CD4-positive, alpha-beta memory T cell (primary cell): ENCODE measurements around the gene IAPP. TPM values are rescaled to one million over a fixed set of nuclear protein-coding genes. Genes with fewer than 3 reads are reported as not detected.

Experiments
- CTCF ChIA-PET: fragments of 350-600 bp; sonication (Branson Sonifier 250); formaldehyde crosslinking; loops from one replicate; lab custom pipeline; 2021; ENCODE audit warnings: inconsistent platforms; ENCODE audit not compliant: partially characterized antibody; lab: Charles Lee
- POLR2A ChIA-PET: fragments of 350-600 bp; sonication (Branson Sonifier 250); formaldehyde crosslinking; loops from one replicate; lab custom pipeline; 2021; ENCODE audit not compliant: partially characterized antibody; lab: Charles Lee
- DNase-seq, 5 donors: peaks; one replicate each; pipeline versions ENCODE4 v3.0.0 to v3.0.0-alpha.2; 2020 to 2022; ENCODE audit warnings: mixed read lengths in 1 of 5
- H3K27ac ChIP-seq: one replicate; pipeline ENCODE4 v1.7.0; 2013; ENCODE audit warnings: low read depth, low read length
- H3K27me3 ChIP-seq: 2 replicates; pipeline ENCODE4 v1.7.0; 2013; ENCODE audit warnings: mild to moderate bottlenecking, low read length, moderate library complexity; ENCODE audit not compliant: insufficient read depth
- H3K36me3 ChIP-seq: 2 replicates; pipeline ENCODE4 v1.7.0; 2013; ENCODE audit warnings: mild to moderate bottlenecking, low read length, moderate library complexity; ENCODE audit not compliant: insufficient read depth
- H3K4me1 ChIP-seq: 2 replicates; pipeline ENCODE4 v1.7.0; 2013; ENCODE audit warnings: mild to moderate bottlenecking, low read length, moderate library complexity; ENCODE audit not compliant: insufficient read depth
- H3K4me3 ChIP-seq, 2 donors: one replicate each; pipeline ENCODE4 v1.7.0; 2013; ENCODE audit warnings: low read length in 2 of 2, mild to moderate bottlenecking in 1 of 2
- H3K9me3 ChIP-seq, 2 donors: one replicate each; pipeline ENCODE4 v1.7.0; 2013; ENCODE audit warnings: low read length in 2 of 2, control low read depth in 1 of 2; ENCODE audit not compliant: control insufficient read depth in 1 of 2
- H3K27ac Mint-ChIP-seq, 7 donors: one replicate each; pipeline ENCODE4 v1.8.0; 2020 to 2021; ENCODE audit warnings: mixed read lengths in 7 of 7, mild to moderate bottlenecking in 6 of 7, inconsistent platforms in 3 of 7, moderate library complexity in 3 of 7
- H3K27me3 Mint-ChIP-seq, 2 donors: one replicate each; pipeline ENCODE4 v1.8.0; 2020 to 2021; ENCODE audit warnings: mixed read lengths in 2 of 2
- H3K36me3 Mint-ChIP-seq, 2 donors: one replicate each; pipeline ENCODE4 v1.8.0; 2020 to 2021; ENCODE audit warnings: mixed read lengths in 2 of 2, inconsistent platforms in 1 of 2, mild to moderate bottlenecking in 1 of 2
- H3K4me1 Mint-ChIP-seq, 4 donors: one replicate each; pipeline ENCODE4 v1.8.0; 2020 to 2021; ENCODE audit warnings: mixed read lengths in 4 of 4, mild to moderate bottlenecking in 1 of 4
- H3K4me3 Mint-ChIP-seq, 8 donors: one replicate each; pipeline ENCODE4 v1.8.0; 2020 to 2021; ENCODE audit warnings: mixed read lengths in 8 of 8, mild to moderate bottlenecking in 7 of 8, moderate library complexity in 6 of 8, inconsistent platforms in 3 of 8
- H3K9me3 Mint-ChIP-seq, 8 donors: one replicate each; pipeline ENCODE4 v1.8.0; 2020 to 2021; ENCODE audit warnings: mixed read lengths in 8 of 8, mild to moderate bottlenecking in 5 of 8, inconsistent platforms in 3 of 8, moderate library complexity in 1 of 8
- intact Hi-C: fragments of 100-400 bp; cut with micrococcal nuclease; formaldehyde crosslinking; loops from one replicate; pipeline ENCODE4 v1.15.1; 2023
- polyA plus RNA-seq, 2 donors: library from polyadenylated mRNA; unstranded; fragments of 300-500 nt; fragmentation: Illumina TruSeq; gene quantifications; one replicate each; pipeline ENCODE4 v1.2.3, GENCODE V29; 2021
- total RNA-seq, 2 experiments: library from RNA; stranded (reverse); gene quantifications; one replicate each; pipeline ENCODE4 v1.2.3, GENCODE V29; 2021

IAPP gene
- total and polyA plus RNA-seq, 4 experiments from 2014 or later, result not detected

DNA sequence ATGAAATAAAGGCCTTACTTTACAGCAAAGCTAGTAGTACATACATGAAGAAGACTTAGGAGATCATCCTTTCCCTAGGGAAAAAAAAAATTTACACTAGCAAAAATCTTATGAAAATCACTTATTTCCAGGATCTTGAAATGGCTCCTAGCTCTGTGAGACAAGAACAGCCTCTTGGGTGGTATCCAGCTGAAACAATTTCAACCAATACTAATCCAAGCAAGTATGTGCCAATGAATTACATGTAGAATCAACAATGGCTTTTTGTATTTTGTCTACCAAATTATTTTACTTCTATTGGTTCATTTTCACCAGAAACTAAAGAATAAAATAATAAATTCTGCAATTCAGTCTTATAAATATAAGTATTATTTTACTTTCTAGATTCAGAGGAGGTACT, 35.2 kb upstream of the IAPP start:
- H3K4me3 Mint-ChIP-seq, result no peak overlapping the region
- intact Hi-C loops, result no loop called here
- peaks cover 0 to 2% (median under 1%) of the 10 kb centered on the region in 4 donors for H3K4me1 Mint-ChIP-seq
- Histone ChIP-seq H3K4me3 (no peak overlapping the region), H3K27ac (no peak overlapping the region), H3K9me3 (no peaks in the 10 kb centered on the region), H3K4me1 (no peaks in the 10 kb centered on the region), H3K36me3 (no peaks in the 10 kb centered on the region), H3K27me3 (no peaks in the 10 kb centered on the region)
- no peaks in the 10 kb centered on the region for H3K36me3 Mint-ChIP-seq
- H3K27ac Mint-ChIP-seq, result no peak overlapping the region
- CTCF ChIA-PET, result no interaction called here
- H3K27me3 Mint-ChIP-seq, result peaks cover 0 to 1% of the 10 kb centered on the region in 2 donors
- no peak for DNase-seq
- POLR2A ChIA-PET, result no interaction called here
- H3K9me3 Mint-ChIP-seq, result no peaks in the 10 kb centered on the region

DNA sequence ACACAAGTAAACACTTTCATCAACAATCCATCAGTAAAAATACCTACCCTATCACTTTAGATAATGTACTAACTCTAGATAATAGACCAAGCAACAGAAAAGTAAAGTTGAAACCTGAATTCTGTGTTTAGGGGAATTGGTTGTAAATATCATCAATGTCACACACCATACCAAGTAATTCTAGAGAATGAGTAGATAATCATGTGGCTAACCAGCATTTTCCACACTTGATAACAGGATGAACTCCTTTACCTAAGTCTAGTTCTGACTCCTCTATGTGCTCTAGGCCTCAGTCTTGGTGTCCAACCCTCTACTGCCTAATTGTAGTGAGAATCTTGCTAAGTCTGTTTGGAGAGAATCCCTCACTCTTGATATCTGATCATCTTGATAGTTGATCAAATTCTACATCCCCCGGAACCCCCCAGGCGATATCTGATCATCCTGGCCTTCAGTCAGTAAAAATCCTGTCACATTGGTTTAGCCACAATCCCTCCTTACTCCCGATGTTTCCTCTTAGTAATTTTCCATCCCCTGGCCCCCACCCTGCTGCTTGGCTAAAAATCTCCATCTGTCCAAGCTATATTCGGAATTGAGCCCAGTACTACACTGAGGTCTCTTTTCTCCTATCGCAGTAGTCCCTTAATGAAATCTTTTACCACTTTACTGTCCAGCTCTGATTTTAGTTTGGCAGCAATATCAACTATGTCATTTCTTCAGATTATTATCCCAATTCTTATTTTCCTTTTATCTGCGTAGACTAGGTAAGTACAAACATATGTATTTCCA, 34.5 kb upstream of the IAPP start:
- POLR2A ChIA-PET, result no interaction called here
- Mint-ChIP-seq H3K4me1 (peaks cover 0 to 2% (median under 1%) of the 10 kb centered on the region in 4 donors), H3K27ac (no peak overlapping the region), H3K27me3 (peaks cover 0 to 1% of the 10 kb centered on the region in 2 donors), H3K4me3 (no peak overlapping the region), H3K36me3 (no peaks in the 10 kb centered on the region), H3K9me3 (no peaks in the 10 kb centered on the region)
- Histone ChIP-seq H3K4me1 (no peaks in the 10 kb centered on the region), H3K9me3 (no peaks in the 10 kb centered on the region), H3K27ac (no peak overlapping the region), H3K27me3 (no peaks in the 10 kb centered on the region), H3K36me3 (no peaks in the 10 kb centered on the region), H3K4me3 (no peak overlapping the region)
- intact Hi-C loops, result no loop called here
- CTCF ChIA-PET, result no interaction called here
- no peak for DNase-seq

DNA sequence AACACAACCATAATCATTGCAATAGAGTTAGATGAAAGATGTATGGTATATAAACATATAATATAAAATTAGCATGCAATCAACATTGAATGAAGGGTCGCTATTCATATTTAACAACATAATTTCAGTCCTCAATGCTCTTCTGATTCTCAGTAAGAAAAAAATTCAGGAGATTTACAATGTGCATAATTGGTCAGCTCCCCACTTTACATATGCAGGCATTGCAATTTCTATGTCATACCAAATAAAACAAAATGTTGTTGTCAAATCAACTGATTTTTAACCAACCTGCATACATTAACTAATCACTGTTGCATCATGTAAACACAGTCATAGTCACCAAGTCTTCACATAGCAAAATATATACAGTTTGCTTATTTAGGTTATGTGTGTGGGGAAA, 32.8 kb upstream of the IAPP start:
- H3K27me3 Mint-ChIP-seq, result peaks cover 0 to 1% of the 10 kb centered on the region in 2 donors
- peaks cover 0 to 2% (median under 1%) of the 10 kb centered on the region in 4 donors for H3K4me1 Mint-ChIP-seq
- intact Hi-C loops, result no loop called here
- no peak overlapping the region for H3K27ac ChIP-seq
- no peak for DNase-seq
- no peak overlapping the region for H3K27ac Mint-ChIP-seq
- no peaks in the 10 kb centered on the region for H3K9me3 Mint-ChIP-seq
- ChIA-PET POLR2A (no interaction called here), CTCF (no interaction called here)
- H3K4me3 Mint-ChIP-seq, result no peak overlapping the region
- no peaks in the 10 kb centered on the region for H3K36me3 ChIP-seq
- H3K4me3 ChIP-seq, result no peak overlapping the region
- H3K9me3 ChIP-seq, result no peaks in the 10 kb centered on the region
- no peaks in the 10 kb centered on the region for H3K4me1 ChIP-seq
- H3K36me3 Mint-ChIP-seq, result no peaks in the 10 kb centered on the region
- H3K27me3 ChIP-seq, result no peaks in the 10 kb centered on the region

DNA sequence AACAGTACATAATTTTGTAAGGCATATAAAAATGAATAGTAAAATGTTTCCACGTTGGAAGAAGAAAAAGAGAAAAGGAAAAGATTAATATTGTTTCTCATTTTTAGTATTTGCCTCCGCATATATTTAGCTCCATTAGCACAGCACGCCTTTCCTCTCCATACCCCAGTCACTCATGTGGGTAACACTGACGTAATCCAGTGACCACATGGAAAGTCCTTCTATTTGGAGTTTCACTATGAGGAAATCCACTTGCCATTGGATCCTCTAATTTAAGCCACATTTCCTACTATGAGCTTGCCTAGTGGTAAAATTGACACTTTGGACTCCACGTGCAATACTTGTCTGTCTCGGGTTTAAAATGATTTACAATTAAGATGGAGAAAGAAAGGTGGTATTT, 32.3 kb upstream of the IAPP start:
- DNase-seq, result no peak
- intact Hi-C loops, result no loop called here

DNA sequence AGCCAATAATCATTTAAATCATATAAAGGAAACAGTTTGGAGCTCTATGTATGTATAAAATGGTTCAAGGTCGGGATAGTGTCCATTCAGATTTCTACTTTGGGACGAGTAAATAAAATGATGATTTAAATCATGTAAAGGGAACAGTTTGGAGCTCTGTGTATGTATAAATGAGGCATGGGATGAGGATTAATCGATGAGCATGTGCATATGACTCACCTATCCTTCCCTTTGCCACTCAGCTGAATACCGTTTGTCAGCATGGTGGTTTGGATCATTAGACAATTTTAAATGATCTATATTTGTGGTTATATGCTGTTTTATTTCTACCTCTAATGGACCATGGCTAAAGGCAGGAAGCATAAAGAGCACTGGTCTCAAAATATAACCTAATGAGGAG, 30.9 kb upstream of the IAPP start:
- intact Hi-C loops, result no loop called here

More for the DNA sequence above, 32.3 kb upstream of the IAPP start:
- no peaks in the 10 kb centered on the region for H3K4me1 ChIP-seq
- H3K4me3 ChIP-seq, result no peak overlapping the region
- POLR2A ChIA-PET, result no interaction called here
- no peaks in the 10 kb centered on the region for H3K36me3 Mint-ChIP-seq
- H3K27me3 Mint-ChIP-seq, result peaks cover 0 to 1% of the 10 kb centered on the region in 2 donors
- no peaks in the 10 kb centered on the region for H3K9me3 ChIP-seq
- no peak overlapping the region for H3K27ac Mint-ChIP-seq
- H3K9me3 Mint-ChIP-seq, result no peaks in the 10 kb centered on the region
- H3K4me1 Mint-ChIP-seq, result peaks cover 0 to 2% (median under 1%) of the 10 kb centered on the region in 4 donors
- H3K36me3 ChIP-seq, result no peaks in the 10 kb centered on the region
- CTCF ChIA-PET, result no interaction called here
- no peak overlapping the region for H3K27ac ChIP-seq
- H3K27me3 ChIP-seq, result no peaks in the 10 kb centered on the region
- no peak overlapping the region for H3K4me3 Mint-ChIP-seq

DNA sequence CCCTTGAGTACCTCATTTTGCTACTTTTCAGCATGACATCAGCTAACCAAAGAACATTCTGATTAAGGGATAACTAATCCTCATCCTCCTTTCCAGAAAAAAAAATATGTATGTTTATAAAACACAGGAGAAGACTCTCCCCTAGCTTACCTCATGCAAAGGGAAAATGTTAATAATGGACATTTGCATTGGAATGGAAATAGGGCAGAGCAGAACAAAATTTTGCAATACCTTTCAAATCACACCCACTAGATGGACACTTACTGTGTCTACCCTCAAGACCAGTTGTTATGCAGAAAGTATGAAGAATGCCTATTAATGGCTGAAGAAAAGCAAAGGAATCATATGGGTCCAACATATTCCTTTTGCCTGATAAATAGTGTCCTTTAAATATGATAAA, 29.1 kb upstream of the IAPP start:
- H3K9me3 Mint-ChIP-seq, result no peaks in the 10 kb centered on the region
- H3K36me3 Mint-ChIP-seq, result no peaks in the 10 kb centered on the region
- POLR2A ChIA-PET, result no interaction called here
- no peak for DNase-seq
- H3K9me3 ChIP-seq, result no peaks in the 10 kb centered on the region
- no peak overlapping the region for H3K4me3 Mint-ChIP-seq
- no peaks in the 10 kb centered on the region for H3K27me3 ChIP-seq
- H3K27ac Mint-ChIP-seq, result no peak overlapping the region
- CTCF ChIA-PET, result no interaction called here
- no peak overlapping the region for H3K27ac ChIP-seq
- peaks cover 0 to 2% (median under 1%) of the 10 kb centered on the region in 4 donors for H3K4me1 Mint-ChIP-seq
- H3K4me3 ChIP-seq, result no peak overlapping the region
- intact Hi-C loops, result no loop called here
- H3K4me1 ChIP-seq, result no peaks in the 10 kb centered on the region
- no peaks in the 10 kb centered on the region for H3K36me3 ChIP-seq
- no peaks in the 10 kb centered on the region for H3K27me3 Mint-ChIP-seq

More for the DNA sequence above, 30.9 kb upstream of the IAPP start:
- DNase-seq, result no peak
- POLR2A ChIA-PET, result no interaction called here
- Mint-ChIP-seq H3K4me3 (no peak overlapping the region), H3K9me3 (no peaks in the 10 kb centered on the region), H3K36me3 (no peaks in the 10 kb centered on the region), H3K4me1 (peaks cover 0 to 2% (median under 1%) of the 10 kb centered on the region in 4 donors), H3K27ac (no peak overlapping the region), H3K27me3 (no peaks in the 10 kb centered on the region)
- no peaks in the 10 kb centered on the region for H3K4me1 ChIP-seq
- no peaks in the 10 kb centered on the region for H3K27me3 ChIP-seq
- no peaks in the 10 kb centered on the region for H3K36me3 ChIP-seq
- no peaks in the 10 kb centered on the region for H3K9me3 ChIP-seq
- no peak overlapping the region for H3K27ac ChIP-seq
- CTCF ChIA-PET, result no interaction called here
- no peak overlapping the region for H3K4me3 ChIP-seq

DNA sequence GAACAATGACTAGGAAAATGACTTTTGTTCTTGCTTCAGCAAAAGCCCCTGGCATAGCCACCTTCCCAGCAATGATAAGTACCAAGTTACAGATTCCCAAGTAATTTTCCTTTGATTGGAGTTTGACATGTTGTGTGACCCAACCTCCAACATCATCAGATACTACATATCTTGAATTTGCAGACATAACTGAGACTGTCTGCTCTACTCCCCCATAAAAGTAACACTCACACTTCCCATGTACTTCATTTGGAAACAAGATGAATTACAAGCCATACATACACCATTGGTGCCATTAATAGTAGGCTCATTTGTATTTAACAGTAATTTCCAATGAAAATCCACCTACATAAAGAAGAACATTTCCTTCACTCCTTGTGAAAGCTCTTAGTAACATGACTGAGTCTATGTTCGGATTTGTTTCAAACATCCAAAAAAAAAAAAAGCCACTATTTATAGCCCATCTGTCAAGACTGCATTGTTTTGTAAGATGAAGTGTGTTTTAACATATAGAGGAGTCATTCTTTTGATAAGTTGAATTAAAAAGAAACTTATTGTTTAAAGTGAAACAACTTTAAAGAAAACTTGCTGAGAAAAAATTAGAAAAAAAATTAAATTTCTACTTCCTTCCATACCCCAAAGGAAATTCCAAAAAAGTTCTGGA, 26.0 kb upstream of the IAPP start:
- Histone ChIP-seq H3K9me3 (no peaks in the 10 kb centered on the region), H3K4me3 (no peak overlapping the region), H3K27me3 (no peaks in the 10 kb centered on the region), H3K36me3 (no peaks in the 10 kb centered on the region), H3K4me1 (no peaks in the 10 kb centered on the region), H3K27ac (no peak overlapping the region)
- H3K27me3 Mint-ChIP-seq, result peaks cover 0 to 2% of the 10 kb centered on the region in 2 donors
- intact Hi-C loops, result no loop called here
- H3K27ac Mint-ChIP-seq, result no peak overlapping the region
- CTCF ChIA-PET, result no interaction called here
- H3K4me3 Mint-ChIP-seq, result no peak overlapping the region
- no peak for DNase-seq
- no peaks in the 10 kb centered on the region for H3K36me3 Mint-ChIP-seq
- H3K4me1 Mint-ChIP-seq, result no peaks in the 10 kb centered on the region
- POLR2A ChIA-PET, result no interaction called here
- no peaks in the 10 kb centered on the region for H3K9me3 Mint-ChIP-seq
